ENCODE measurements around the gene OSBPL10. TPM values are rescaled to one million over a fixed set of nuclear protein-coding genes. Genes with fewer than 3 reads are reported as not detected.

OSBPL10 gene
- total RNA-seq, 1 donor from 2014 or later, result 52.7 TPM

- Histone ChIP-seq H3K9ac (ENCODE audit: low read length) (no peak overlapping the region), H3K79me2 (ENCODE audit: insufficient read depth, low read length) (no peaks in the 10 kb centered on the region), H3K4me3 (ENCODE audit: insufficient read depth, low read depth, low read length) (no peak overlapping the region), H2AFZ (ENCODE audit: low read depth, low read length) (no peak overlapping the region), H3K36me3 (ENCODE audit: insufficient read depth, low read length) (no peaks in the 10 kb centered on the region), H3K4me2 (ENCODE audit: low read length) (no peak overlapping the region), H4K20me1 (ENCODE audit: insufficient read depth, low read length) (peaks cover 31% of the 10 kb centered on the region), H3K9me3 (ENCODE audit: insufficient read depth, low read depth, low read length) (no peaks in the 10 kb centered on the region), H3K4me1 (ENCODE audit: insufficient read depth, low read length) (no peaks in the 10 kb centered on the region), H3K27ac (ENCODE audit: low read depth, low read length) (no peak overlapping the region), H3K27me3 (ENCODE audit: insufficient read depth, low read length) (no peaks in the 10 kb centered on the region)
- Mint-ChIP-seq H3K9me3 (ENCODE audit: unreplicated experiment) (no peaks in the 10 kb centered on the region), H3K4me3 (ENCODE audit: unreplicated experiment) (no peak overlapping the region), H3K27ac (ENCODE audit: unreplicated experiment) (no peak overlapping the region), H3K4me1 (ENCODE audit: low read depth, unreplicated experiment) (peaks cover 30% of the 10 kb centered on the region), H3K27me3 (ENCODE audit: low read depth, unreplicated experiment) (no peaks in the 10 kb centered on the region), H3K36me3 (ENCODE audit: low read depth, unreplicated experiment) (no peaks in the 10 kb centered on the region)
- TF ChIP-seq, protein P1, sequence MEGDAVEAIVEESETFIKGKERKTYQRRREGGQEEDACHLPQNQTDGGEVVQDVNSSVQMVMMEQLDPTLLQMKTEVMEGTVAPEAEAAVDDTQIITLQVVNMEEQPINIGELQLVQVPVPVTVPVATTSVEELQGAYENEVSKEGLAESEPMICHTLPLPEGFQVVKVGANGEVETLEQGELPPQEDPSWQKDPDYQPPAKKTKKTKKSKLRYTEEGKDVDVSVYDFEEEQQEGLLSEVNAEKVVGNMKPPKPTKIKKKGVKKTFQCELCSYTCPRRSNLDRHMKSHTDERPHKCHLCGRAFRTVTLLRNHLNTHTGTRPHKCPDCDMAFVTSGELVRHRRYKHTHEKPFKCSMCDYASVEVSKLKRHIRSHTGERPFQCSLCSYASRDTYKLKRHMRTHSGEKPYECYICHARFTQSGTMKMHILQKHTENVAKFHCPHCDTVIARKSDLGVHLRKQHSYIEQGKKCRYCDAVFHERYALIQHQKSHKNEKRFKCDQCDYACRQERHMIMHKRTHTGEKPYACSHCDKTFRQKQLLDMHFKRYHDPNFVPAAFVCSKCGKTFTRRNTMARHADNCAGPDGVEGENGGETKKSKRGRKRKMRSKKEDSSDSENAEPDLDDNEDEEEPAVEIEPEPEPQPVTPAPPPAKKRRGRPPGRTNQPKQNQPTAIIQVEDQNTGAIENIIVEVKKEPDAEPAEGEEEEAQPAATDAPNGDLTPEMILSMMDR (IDR thresholded peaks at IDR 0.05; ENCODE audit: insufficient read depth, low read depth, low read length), result no peak
- no peak for TF ChIP-seq EZH2 (IDR thresholded peaks at IDR 0.05; ENCODE audit: insufficient read depth, low read length)
- peak; percentile 74 for DNase-seq (ENCODE audit: low read depth)
- FAIRE-seq, result no peak
These were observed 88.0 kb downstream of the OSBPL10 start for GRCh38 chr3:31892916-31893573.

GRCh38 chr3:31892500-31892899 is 88.6 kb downstream of the OSBPL10 start:
- peaks cover 30% of the 10 kb centered on the region for H3K4me1 Mint-ChIP-seq (ENCODE audit: low read depth, unreplicated experiment)
- Histone ChIP-seq H3K27me3 (ENCODE audit: insufficient read depth, low read length) (no peaks in the 10 kb centered on the region), H3K4me3 (ENCODE audit: insufficient read depth, low read depth, low read length) (no peak overlapping the region), H3K79me2 (ENCODE audit: insufficient read depth, low read length) (no peaks in the 10 kb centered on the region), H3K9me3 (ENCODE audit: insufficient read depth, low read depth, low read length) (no peaks in the 10 kb centered on the region), H2AFZ (ENCODE audit: low read depth, low read length) (no peak overlapping the region), H3K9ac (ENCODE audit: low read length) (no peak overlapping the region), H4K20me1 (ENCODE audit: insufficient read depth, low read length) (peaks cover 31% of the 10 kb centered on the region), H3K4me2 (ENCODE audit: low read length) (no peak overlapping the region), H3K27ac (ENCODE audit: low read depth, low read length) (no peak overlapping the region), H3K4me1 (ENCODE audit: insufficient read depth, low read length) (no peaks in the 10 kb centered on the region), H3K36me3 (ENCODE audit: insufficient read depth, low read length) (no peaks in the 10 kb centered on the region)
- no peak overlapping the region for H3K4me3 Mint-ChIP-seq (ENCODE audit: unreplicated experiment)
- FAIRE-seq (no peak), DNase-seq (ENCODE audit: low read depth) (no peak)
- H3K36me3 Mint-ChIP-seq (ENCODE audit: low read depth, unreplicated experiment), result no peaks in the 10 kb centered on the region
- H3K9me3 Mint-ChIP-seq (ENCODE audit: unreplicated experiment), result no peaks in the 10 kb centered on the region
- H3K27me3 Mint-ChIP-seq (ENCODE audit: low read depth, unreplicated experiment), result no peaks in the 10 kb centered on the region
- H3K27ac Mint-ChIP-seq (ENCODE audit: unreplicated experiment), result no peak overlapping the region
- TF ChIP-seq, protein P1 (IDR thresholded peaks at IDR 0.05; ENCODE audit: insufficient read depth, low read depth, low read length), result no peak
- no peak for TF ChIP-seq EZH2 (IDR thresholded peaks at IDR 0.05; ENCODE audit: insufficient read depth, low read length)

GRCh38 chr3:31891876-31892455 is 89.1 kb downstream of the OSBPL10 start:
- H3K27ac ChIP-seq (ENCODE audit: low read depth, low read length), result no peak overlapping the region
- Mint-ChIP-seq H3K9me3 (ENCODE audit: unreplicated experiment) (no peaks in the 10 kb centered on the region), H3K4me1 (ENCODE audit: low read depth, unreplicated experiment) (peaks cover 30% of the 10 kb centered on the region), H3K36me3 (ENCODE audit: low read depth, unreplicated experiment) (peaks cover 2% of the 10 kb centered on the region), H3K27me3 (ENCODE audit: low read depth, unreplicated experiment) (no peaks in the 10 kb centered on the region), H3K4me3 (ENCODE audit: unreplicated experiment) (peak overlapping the region; percentile 2), H3K27ac (ENCODE audit: unreplicated experiment) (peak overlapping the region; percentile 1)
- no peaks in the 10 kb centered on the region for H3K79me2 ChIP-seq (ENCODE audit: insufficient read depth, low read length)
- peaks cover 30% of the 10 kb centered on the region for H4K20me1 ChIP-seq (ENCODE audit: insufficient read depth, low read length)
- no peaks in the 10 kb centered on the region for H3K36me3 ChIP-seq (ENCODE audit: insufficient read depth, low read length)
- TF ChIP-seq, protein P1 (IDR thresholded peaks at IDR 0.05; ENCODE audit: insufficient read depth, low read depth, low read length), result no peak
- no peak for TF ChIP-seq EZH2 (IDR thresholded peaks at IDR 0.05; ENCODE audit: insufficient read depth, low read length)
- no peak overlapping the region for H3K9ac ChIP-seq (ENCODE audit: low read length)
- no peaks in the 10 kb centered on the region for H3K4me1 ChIP-seq (ENCODE audit: insufficient read depth, low read length)
- no peaks in the 10 kb centered on the region for H3K9me3 ChIP-seq (ENCODE audit: insufficient read depth, low read depth, low read length)
- no peak overlapping the region for H3K4me2 ChIP-seq (ENCODE audit: low read length)
- no peaks in the 10 kb centered on the region for H3K27me3 ChIP-seq (ENCODE audit: insufficient read depth, low read length)
- no peak for FAIRE-seq
- DNase-seq (ENCODE audit: low read depth), result no peak
- H3K4me3 ChIP-seq (ENCODE audit: insufficient read depth, low read depth, low read length), result no peak overlapping the region
- no peak overlapping the region for H2AFZ ChIP-seq (ENCODE audit: low read depth, low read length)

All from astrocyte (in vitro differentiated cells and primary cell).